GM18858 (cell line): ENCODE data around the gene TLE4.

Source experiments
- ATAC-seq: cut with Tn5 transposase; IDR thresholded peaks from one replicate; pipeline ENCODE4 v1.9.1; 2021; ENCODE audit not compliant: unreplicated experiment

Gene TLE4

GRCh38 chr9:79660615-79661014, 88.8 kb downstream of the TLE4 start:
- ATAC-seq, result no peak

GRCh38 chr9:79661279-79661678, 89.5 kb downstream of the TLE4 start:
- no peak for ATAC-seq

- ATAC-seq, result no peak
Observed at GRCh38 chr9:79661886-79662536, 90.2 kb downstream of the TLE4 start.

- no peak for ATAC-seq
Observed at GRCh38 chr9:79662537-79662956, 90.8 kb downstream of the TLE4 start.

GRCh38 chr9:79663300-79663699, 91.5 kb downstream of the TLE4 start:
- no peak for ATAC-seq

GRCh38 chr9:79663878-79664277, 92.1 kb downstream of the TLE4 start:
- ATAC-seq, result no peak

- ATAC-seq, result no peak
Observed at GRCh38 chr9:79664375-79664831, 92.6 kb downstream of the TLE4 start.

- ATAC-seq, result no peak
Observed at GRCh38 chr9:79665369-79665768, 93.6 kb downstream of the TLE4 start.

GRCh38 chr9:79665931-79666330, 94.2 kb downstream of the TLE4 start:
- no peak for ATAC-seq

- ATAC-seq, result no peak
Observed at GRCh38 chr9:79667120-79667519, 95.4 kb downstream of the TLE4 start.

GRCh38 chr9:79667817-79668436, 96.2 kb downstream of the TLE4 start:
- no peak for ATAC-seq

- no peak for ATAC-seq
Observed at GRCh38 chr9:79668956-79669355, 97.2 kb downstream of the TLE4 start.

- ATAC-seq, result no peak
Observed at GRCh38 chr9:79670269-79670961, 98.7 kb downstream of the TLE4 start.

GRCh38 chr9:79671558-79671957, 99.8 kb downstream of the TLE4 start:
- ATAC-seq, result no peak

- ATAC-seq, result no peak
Observed at GRCh38 chr9:79672236-79672635, 100.5 kb downstream of the TLE4 start.

GRCh38 chr9:79672891-79673290, 101.1 kb downstream of the TLE4 start:
- no peak for ATAC-seq

GRCh38 chr9:79673614-79674013, 101.8 kb downstream of the TLE4 start:
- ATAC-seq, result peak; percentile 89

- ATAC-seq, result peak; percentile 28
Observed at GRCh38 chr9:79674052-79674777, 102.5 kb downstream of the TLE4 start.

GRCh38 chr9:79681576-79681975, 109.8 kb downstream of the TLE4 start:
- ATAC-seq, result no peak

GRCh38 chr9:79682076-79682736, 110.4 kb downstream of the TLE4 start:
- ATAC-seq, result no peak

- ATAC-seq, result no peak
Observed at GRCh38 chr9:79684059-79684458, 112.3 kb downstream of the TLE4 start.
